GM19023 (cell line): ENCODE results near the gene MTMR2.
"Not testable (repeated sequence)": the region's sequence is repeated elsewhere in the genome, so short reads cannot be mapped to it uniquely, and the experiment has no call there.

Experiments
- ATAC-seq: cut with Tn5 transposase; IDR thresholded peaks from one replicate; pipeline ENCODE4 v1.9.1; 2021; ENCODE audit warnings: mild to moderate bottlenecking, moderate library complexity; ENCODE audit not compliant: unreplicated experiment

MTMR2 gene

DNA sequence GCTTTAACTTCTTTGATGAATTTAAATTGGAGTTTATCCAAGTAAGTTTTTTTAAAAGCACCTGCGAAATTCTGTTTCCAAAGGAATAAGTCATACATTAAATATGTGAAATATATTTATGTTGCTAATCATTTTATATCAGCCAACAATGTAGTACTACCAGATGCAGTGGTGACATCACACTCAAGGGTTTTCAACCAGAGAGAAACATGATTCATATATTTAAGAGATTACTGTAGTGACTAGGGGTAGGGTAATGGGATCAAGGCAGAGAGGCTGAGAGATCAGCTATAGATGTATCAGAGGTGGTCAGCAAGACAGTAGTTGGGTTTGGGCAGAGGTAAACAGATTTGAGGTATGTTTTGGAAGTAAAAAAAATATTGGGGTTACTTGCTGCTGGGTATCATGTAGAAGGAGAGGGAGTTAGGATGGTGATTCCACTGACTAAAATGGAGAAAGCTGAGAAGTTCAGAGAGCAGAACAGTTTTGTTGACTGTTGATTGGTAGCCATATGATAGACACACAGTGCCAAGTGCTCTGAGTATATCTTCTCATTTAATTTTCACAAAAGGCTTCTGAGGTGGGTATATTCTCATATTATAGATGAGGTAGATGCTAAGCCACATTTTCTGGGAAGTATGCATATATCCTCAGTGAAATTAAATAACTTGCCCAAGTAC lies 94.2 kb downstream of the MTMR2 start:
- no peak for ATAC-seq

DNA sequence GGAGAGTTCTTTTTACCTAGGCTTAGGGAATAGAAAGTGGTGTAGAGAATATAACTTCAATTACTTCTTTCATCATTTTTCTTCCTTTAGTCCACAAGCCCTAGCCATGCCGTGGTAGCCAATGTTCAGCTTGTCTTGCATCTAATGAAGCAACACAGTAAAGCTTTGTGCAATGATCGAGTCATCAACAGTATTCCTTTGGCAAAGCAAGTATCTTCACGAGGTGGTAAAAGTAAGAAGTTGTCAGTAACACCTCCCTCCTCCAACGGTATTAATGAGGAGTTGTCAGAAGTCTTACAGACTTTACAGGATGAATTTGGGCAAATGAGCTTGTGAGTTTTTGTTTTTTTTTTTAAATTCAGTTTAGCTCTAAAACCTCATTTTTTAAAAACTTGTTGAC lies 96.2 kb downstream of the MTMR2 start:
- no peak for ATAC-seq

DNA sequence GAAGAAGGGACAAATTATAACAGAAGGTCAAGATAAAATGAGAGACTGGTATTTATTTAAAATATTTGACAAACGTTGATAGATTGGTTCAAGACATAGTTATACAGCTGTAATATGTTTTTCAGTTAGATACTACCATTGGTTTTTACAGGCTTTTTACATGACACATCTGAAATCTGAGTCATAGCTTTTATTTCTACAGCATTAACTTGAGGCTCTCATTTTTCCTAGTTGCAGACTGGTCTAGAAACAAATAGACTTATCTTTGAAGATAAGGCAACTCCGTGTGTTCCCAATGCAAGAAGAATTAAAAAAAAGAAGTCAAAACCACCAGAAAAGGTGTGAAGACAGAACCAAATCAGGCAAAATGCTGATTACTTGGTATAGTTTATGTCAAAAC lies 102.3 kb downstream of the MTMR2 start:
- no peak for ATAC-seq

DNA sequence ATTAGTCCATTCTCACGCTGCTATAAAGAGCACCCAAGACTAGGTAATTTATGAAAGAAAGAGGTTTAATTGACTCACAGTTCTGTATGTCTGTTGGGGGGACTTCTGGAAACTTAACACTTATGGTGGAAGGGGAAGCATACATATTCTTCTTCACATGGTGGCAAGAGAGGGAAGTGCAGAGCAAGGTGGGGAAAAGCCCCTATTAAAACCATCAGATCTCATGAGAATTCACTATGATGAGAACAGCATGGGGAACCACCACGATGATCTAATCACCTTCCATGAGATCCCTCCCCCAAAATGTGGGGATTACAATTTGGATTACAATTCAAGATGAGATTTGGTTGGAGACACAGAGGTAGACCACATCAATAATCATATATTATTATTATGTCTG lies 107.9 kb downstream of the MTMR2 start:
- no peak for ATAC-seq

DNA sequence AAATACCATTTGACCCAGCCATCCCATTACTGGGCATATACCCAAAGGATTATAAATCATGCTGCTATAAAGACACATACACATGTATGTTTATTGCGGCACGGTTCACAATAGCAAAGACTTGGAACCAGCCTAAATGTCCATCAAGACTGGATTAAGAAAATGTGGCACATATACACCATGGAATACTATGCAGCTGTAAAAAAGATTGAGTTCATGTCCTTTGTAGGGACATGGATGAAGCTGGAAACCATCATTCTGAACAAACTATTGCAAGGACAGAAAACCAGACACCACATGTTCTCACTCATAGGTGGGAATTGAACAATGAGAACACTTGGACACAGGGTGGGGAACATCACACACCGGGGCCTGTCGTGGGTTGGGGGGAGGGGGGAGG lies 112.9 kb downstream of the MTMR2 start:
- ATAC-seq = not testable (repeated sequence)

DNA sequence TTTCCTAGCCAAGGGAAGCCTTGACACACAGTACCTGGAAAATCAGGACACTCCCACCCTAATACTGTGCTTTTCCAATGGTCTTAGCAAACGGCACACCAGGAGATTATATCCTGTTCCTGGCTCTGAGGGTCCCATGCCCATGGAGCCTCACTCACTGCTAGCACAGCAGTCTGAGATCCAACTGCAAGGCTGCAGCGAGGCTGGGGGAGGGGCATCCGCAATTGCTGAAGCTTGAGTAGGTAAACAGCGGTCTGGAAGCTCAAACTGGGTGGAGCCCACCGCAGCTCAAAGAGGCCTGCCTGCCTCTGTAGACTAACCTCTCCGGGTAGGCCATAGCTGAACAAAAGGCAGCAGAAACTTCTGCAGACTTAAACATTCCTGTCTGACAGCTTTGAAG lies 117.4 kb downstream of the MTMR2 start:
- not testable (repeated sequence) for ATAC-seq

DNA sequence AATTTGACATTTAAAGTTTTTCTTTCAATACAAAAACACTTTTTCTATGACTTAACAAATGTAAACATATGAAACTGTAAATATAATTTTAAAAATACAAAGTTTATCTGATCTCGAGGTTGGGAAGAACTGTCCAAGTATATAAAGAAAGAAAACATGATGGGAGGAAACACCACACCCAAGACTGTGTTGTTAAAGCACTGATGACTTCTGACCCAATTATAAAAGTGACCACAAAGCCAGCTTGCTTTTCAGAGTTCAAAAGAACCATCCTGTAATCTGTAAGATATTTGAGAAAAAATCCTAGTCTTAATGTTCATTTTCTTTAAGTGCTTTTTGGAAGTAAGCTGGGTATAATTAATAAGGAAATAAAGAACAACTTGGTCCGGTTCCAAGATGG lies 118.0 kb downstream of the MTMR2 start:
- no peak for ATAC-seq

DNA sequence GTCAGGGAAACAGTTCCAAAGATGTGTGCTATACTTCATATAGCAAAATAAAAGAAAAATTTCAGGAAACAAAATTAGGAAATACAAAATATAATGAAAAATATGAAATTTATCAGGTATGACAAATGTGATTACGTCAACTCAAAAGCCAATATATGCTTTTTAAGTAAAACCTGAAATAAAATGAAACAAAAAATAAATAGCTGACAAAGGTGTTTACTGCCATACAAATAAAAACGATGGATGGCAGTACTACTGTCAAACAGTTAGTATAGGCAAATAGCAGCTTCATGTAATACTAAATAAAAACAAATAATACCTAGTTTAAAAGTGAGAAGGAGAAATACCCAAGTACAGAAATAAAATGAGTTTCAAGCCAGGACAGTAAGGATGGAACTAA lies 119.9 kb downstream of the MTMR2 start:
- no peak for ATAC-seq

DNA sequence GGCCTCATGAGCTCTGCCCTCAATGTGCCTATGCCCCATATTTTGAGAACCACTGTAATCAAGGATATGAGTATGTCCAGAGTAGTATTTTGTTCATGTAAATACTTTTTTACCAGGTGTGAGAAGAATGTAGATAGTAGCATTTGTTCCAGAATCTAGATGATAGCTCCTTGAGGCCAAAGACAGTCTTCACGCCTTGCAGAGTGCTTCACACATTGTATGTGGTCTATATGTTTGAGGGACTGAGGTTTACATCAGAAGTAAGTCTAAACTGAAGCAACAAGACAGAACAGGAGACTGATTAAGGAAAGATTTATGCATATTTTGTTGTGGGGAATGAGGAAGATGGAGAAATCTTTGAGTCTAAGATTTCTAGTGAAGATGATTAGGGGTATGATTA lies 121.1 kb downstream of the MTMR2 start:
- ATAC-seq = no peak

DNA sequence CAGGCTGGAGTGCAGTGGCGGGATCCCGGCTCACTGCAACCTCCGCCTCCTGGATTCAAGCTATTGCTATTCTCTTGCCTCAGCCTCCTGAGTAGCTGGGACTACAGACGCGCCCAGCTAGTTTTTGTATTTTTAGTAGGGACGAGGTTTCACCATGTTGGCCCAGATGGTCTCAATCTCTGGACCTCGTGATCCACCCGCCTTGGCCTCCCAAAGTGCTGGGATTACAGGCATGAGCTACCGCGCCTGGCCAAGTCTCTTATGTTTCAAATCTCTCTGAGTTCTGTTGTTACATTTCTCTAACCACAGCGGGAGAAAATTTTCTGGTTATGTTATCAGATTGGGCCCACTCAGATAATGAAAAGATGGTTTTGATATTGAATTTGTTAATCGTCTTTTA lies 123.5 kb downstream of the MTMR2 start:
- ATAC-seq = no peak

DNA sequence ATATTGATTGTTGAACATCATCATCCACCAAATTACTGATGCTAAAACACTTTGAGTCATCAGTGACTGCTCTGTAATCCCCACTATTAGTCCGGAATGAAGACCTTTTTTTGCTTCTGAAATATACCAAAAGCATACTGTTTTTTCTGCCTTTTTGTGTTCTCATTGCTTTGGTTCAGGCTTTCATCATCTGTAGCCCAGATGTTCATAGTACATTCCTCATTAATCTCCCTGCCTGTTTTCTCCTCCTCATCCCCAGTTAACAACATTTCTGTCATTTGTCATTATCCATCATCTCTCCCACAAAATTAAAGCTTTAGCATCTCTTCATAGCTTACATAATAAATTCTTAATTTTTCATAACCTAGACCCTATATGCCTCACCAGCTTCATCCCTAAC lies 124.4 kb downstream of the MTMR2 start:
- no peak for ATAC-seq

DNA sequence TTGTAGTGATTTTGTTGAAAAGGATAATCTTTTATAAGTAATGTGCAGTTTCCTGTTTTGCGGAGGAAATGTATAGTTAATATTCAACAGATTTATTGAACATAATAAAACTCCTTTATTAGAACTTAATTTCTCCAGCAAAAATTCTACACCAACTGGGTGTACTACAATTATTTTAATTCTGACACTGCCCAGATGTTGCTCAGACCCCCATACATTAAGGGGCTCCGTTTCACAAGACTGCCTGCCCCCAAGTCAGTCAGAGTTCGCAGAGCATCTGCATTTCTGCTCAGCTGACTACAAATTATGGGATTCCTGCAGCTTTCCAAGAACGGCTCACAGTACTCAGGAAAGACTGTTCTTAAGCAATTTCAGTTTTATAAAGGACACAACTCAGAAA lies 127.4 kb downstream of the MTMR2 start:
- no peak for ATAC-seq

DNA sequence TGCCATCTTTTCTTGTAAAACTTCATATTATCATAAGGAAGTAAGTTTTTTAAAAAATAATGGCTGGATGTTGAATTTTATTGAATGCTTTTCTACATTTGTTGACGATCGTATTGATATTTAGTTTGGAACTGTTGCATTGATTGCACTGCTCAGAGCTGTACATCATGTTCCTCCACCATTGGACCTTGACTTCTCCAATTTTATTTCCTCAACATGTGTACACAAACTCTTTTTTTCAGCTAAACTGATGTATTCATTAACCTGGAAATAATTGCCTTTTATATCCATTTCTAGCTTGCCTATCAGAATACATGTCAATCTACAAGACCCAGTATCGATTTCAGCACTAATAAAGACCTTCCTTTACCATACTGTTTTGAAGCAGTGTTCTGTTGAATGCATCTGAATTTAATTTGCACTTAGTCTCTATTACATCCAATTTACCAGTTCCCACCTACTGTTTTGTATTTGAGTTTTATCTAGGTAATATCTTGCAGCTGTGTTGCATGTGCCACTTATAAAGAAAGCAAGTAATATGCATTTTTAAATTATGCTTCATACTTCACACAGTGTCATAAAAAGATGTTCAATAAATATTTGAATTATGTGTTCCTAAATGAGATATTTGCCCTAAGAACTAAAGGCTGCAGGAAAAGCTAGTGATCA lies 128.1 kb downstream of the MTMR2 start:
- ATAC-seq = no peak

DNA sequence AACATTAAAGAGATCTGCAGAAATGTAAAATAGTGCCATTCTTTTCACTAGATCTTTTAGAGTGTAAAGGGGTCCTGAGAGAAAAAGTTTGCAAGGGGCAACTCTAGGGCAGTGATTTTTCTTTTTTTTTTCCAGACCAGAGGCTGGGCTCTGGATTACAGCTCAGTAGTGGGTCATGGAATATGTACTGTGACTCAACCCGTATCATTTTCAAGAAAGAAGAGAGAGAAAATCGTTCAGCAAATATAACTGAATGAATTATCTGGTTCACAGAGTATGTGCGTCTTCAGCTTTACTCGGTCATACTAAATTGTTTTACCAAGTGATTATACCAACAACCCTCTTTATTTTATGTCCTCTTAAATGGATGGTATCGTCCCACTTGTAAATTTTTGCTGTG lies 129.8 kb downstream of the MTMR2 start:
- no peak for ATAC-seq

DNA sequence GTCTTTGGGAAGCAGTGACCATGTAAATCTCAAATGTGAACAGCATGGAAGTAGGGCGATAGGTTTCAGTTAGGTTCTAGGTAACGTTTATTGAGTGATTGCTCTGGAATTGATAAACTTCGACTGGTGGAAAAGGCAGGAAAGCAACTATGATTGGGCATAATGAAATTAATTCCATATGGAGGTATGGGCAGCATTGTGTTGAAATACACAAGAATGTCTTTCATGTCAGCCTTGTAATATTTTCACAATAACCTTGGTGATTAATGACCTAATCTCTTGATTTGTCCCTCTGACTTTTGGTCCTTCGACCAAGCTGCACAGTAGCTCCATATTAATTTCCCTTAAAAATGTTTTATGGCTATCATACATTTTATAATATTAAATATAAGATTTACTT lies 130.8 kb downstream of the MTMR2 start:
- ATAC-seq = no peak

DNA sequence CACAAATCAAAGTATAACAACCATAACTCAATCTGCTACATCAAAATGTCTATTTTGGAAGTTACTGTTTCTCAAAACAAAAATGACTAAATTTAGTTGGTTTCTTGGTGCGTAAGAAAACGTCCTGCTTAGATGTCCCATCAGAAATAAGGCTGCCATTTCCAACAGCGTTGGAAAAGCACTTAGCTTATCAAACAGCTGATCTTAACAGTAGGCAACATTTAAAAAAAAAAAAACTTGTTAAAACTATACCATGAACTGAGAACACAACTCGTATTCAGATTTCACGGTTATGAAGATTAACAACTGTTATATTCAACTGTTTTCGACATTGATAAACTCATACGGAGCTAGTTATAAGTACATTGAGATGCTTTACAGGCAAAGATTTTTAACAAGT lies 131.2 kb downstream of the MTMR2 start:
- no peak for ATAC-seq

DNA sequence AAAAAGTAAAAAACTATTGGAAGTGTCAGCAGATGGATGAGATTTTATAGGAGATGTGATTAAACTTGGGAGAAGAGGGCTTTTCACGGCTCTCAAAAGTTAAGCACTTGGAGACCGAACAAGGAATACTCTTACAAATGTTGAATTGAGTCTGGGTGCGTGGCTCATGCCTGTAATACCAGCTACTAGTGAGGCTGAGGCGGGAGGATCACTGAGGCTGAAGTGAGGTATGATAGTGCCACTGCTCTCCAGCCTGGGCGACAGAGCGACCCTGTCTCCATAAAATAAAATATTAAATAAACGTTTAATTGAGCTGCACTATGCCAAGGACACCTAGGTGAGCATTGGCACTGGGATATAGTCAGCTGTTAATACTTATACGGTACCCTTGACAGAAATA lies 131.7 kb downstream of the MTMR2 start:
- ATAC-seq = no peak

DNA sequence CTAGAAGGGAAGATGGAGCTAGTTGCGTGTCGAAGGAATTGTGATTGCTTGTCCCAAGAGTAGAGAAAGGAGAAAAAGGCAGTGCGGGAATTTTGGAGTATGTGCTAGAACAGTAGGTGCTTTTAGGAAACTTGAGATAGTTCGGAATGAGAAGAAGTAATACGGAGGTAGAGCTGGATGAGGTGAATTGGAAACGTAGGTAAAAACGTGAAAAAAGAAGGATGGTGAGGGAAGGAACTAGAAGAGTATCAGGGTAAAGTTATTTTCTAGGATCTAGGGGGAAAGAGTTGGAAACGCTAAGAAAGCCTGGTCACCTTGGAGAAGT lies 132.2 kb downstream of the MTMR2 start:
- ATAC-seq = no peak

DNA sequence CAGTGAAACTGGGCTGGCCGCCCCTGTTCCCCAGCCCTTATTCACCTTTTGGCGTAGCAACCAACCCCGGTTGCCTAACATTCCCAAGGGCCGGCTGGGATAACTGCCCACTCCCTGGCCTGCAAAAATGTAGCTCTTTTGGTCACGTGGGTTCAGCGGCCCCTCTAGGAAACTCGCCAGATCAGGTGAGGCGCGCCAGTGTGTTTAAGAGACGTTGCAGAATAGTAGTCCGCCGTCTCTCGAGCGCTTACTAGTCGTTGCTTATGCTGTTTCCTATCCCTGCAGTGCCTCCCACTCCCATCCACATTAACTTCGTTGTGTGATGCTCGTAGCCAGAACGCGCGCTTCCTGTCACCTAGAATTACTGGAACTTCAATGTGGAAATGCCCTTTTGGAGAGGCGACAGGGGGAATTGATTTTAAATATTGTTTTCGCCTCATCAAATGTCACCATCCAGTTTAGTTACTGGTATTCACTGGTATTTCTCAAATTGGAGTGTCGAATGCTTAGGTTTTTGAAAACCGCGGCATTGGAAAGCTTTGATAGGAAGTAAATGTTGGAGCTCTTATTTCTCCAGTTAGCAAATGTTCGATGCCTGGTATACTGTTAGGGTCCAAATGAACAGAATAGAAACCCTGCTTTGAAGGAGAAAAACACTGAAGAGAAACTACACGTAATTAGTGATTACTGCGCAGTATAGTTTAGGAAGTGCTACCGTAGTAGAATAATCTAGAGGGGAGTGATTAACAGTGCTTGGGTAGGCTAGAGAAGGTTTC lies 132.8 kb downstream of the MTMR2 start:
- peak; percentile 4 for ATAC-seq

DNA sequence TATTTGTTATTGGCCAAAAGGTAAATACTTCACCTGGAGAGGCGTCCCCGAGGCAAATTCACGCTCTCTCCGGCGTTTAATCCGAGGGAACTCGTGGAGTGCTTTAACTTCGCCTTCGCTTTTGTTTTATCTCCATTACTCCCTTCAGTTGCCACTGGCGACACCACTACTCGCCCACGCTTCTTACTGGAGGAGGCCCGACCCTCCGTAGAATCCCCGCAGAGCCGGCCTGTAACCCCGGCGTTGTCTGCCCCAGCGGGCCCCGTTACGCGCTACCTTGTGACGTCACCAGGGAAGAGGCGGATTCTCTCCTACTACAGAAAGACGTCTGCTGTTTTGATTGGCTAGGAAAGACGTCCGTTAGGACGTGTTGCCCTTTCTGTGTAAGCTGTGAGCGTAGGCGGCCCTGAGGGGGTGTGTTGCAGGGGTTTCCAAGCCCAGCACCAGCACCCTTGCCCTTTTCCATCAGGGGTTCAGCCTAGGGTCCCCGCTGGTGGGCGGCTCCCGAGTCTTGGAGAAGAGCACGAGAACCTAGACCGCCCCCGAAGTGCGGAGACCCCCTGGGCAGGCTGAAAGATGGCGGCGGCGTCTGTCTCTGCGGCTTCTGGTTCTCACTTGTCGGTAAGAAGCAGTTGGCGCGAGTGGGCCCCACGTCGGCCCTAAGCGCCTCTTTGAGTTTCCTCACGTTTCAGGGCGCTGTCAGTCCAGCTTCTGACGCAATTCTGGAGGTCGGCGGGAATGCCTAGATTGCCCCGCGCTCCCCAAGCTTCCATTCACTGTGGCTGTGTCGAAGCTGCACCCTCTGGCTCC lies 133.6 kb downstream of the MTMR2 start, which contains the start of gene CEP57:
TSS of gene CEP57 (plus strand) at position 376 of the 810 bp plus-strand sequence. CDS start at position 577, 201 bp downstream.
- peak; percentile 72 for ATAC-seq

DNA sequence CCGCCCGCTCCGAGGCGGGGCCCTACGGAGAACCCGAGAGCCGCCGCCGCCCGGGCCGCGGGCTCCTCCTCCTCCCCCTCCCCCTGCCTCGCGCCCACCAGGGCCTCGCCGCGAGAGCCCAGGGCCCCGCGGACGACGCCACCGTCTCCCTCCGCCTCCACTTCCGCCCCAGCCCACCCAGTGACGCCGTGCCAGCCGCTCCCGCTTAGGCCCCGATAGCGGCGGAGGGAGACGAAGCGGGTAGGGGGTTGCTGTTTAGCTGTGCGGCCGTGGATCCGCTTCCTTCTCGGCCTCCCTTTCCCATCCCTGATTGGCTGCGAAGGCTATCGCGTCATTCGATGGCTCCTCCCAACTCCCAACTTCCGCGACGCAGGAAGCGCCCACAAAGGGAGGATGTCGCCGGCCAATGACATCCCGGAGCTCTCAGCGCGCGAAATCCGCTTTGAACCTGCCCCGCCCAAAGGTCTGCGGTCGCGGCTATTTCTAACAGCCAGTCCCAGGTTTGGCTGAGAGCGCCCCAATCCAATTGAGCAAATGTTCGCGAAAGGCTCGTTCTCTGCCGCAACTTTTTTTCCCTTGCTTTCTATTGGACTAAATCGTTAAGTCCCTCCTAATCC lies 134.3 kb downstream of the MTMR2 start, which contains the start of gene FAM76B:
TSS of gene FAM76B (minus strand) at position 277 of the 617 bp plus-strand sequence. CDS start 304 bp downstream, outside the sequence.
- peak; percentile 71 for ATAC-seq
